B cell (primary cell): Measurements from ENCODE around the gene MPPED2. TPM values are rescaled to one million over a fixed set of nuclear protein-coding genes. Genes with fewer than 3 reads are reported as not detected.

ENCODE experiments used
- ATAC-seq: fragments of 200-7000 bp; cut with Tn5 transposase; one replicate; pipeline ENCODE4 v1.10.0; 2021; ENCODE audit warnings: low read depth, mild to moderate bottlenecking, moderate number of reproducible peaks, moderate library complexity
- CTCF ChIA-PET: fragments of 350-600 bp; sonication (Branson Sonifier 250); formaldehyde crosslinking; loops from one replicate; lab custom pipeline; 2021; ENCODE audit warnings: antibody characterized with exemption, inconsistent platforms; lab: Charles Lee
- POLR2A ChIA-PET: fragments of 350-600 bp; sonication (Branson Sonifier 250); formaldehyde crosslinking; loops from one replicate; lab custom pipeline; 2021; ENCODE audit warnings: antibody characterized with exemption; lab: Charles Lee
- DNase-seq: peaks from one replicate; pipeline ENCODE4 v3.0.0; 2013
- H2AFZ ChIP-seq: 2 replicates; pipeline ENCODE4 v1.6.1; 2012; ENCODE audit warnings: mild to moderate bottlenecking, low read depth, low read length; ENCODE audit not compliant: insufficient read depth, poor library complexity, severe bottlenecking
- H3K27ac ChIP-seq, 2 donors: 1 replicate in 1 of 2; 2 replicates in 1 of 2; pipeline ENCODE4 v1.5.1; 2012 to 2013; ENCODE audit warnings: low read length in 2 of 2, mild to moderate bottlenecking in 2 of 2, moderate library complexity in 1 of 2
- H3K27me3 ChIP-seq, 4 experiments: fragments of 200-600 bp in 1 of 4; sonication (generic) in 1 of 4; replicated peaks in 1 of 4; 1 replicate in 2 of 4; 2 replicates in 2 of 4; pipeline versions ENCODE4 v1.6.1 to v1.7.0; 2013 to 2016; ENCODE audit warnings: low read length in 3 of 4, mild to moderate bottlenecking in 2 of 4, mixed read lengths in 1 of 4, moderate library complexity in 1 of 4; ENCODE audit not compliant: insufficient read depth in 4 of 4, control insufficient read depth in 3 of 4; ENCODE audit errors: control extremely low read depth in 1 of 4
- H3K36me3 ChIP-seq, 2 experiments: replicated peaks in 1 of 2; 1 replicate in 1 of 2; 2 replicates in 1 of 2; pipeline versions ENCODE4 v1.6.1 to v1.7.1; 2013; ENCODE audit warnings: low read length in 1 of 2; ENCODE audit not compliant: insufficient read depth in 2 of 2, control insufficient read depth in 1 of 2; ENCODE audit errors: control extremely low read depth in 1 of 2, extremely low read depth in 1 of 2
- H3K4me1 ChIP-seq, 2 donors: fragments of 200-600 bp in 1 of 2; sonication (generic) in 1 of 2; 1 replicate in 1 of 2; 2 replicates in 1 of 2; pipeline versions ENCODE4 v1.5.1 to v1.6.1; 2013 to 2017; ENCODE audit warnings: low read length in 2 of 2; ENCODE audit not compliant: control insufficient read depth in 2 of 2, insufficient read depth in 2 of 2
- H3K4me2 ChIP-seq: replicated peaks from 2 replicates; pipeline ENCODE3; 2012; ENCODE audit warnings: mild to moderate bottlenecking, low read depth, low read length; ENCODE audit not compliant: poor library complexity, severe bottlenecking
- H3K4me3 ChIP-seq, 5 experiments: fragments of 200-600 bp in 1 of 5; sonication (generic) in 1 of 5; 1 replicate in 3 of 5; 2 replicates in 2 of 5; pipeline versions ENCODE4 v1.5.1 to v1.7.0; 2011 to 2016; ENCODE audit warnings: low read length in 4 of 5, mild to moderate bottlenecking in 4 of 5, low read depth in 2 of 5, control low read depth in 1 of 5, moderate library complexity in 1 of 5; ENCODE audit not compliant: insufficient read depth in 1 of 5; ENCODE audit errors: control extremely low read depth in 1 of 5, extremely low read depth in 1 of 5
- H3K79me2 ChIP-seq: fragments of 200-600 bp; sonication (generic); one replicate; pipeline ENCODE4 v1.6.0; 2016; ENCODE audit warnings: low read length; ENCODE audit not compliant: control insufficient read depth, insufficient read depth
- H3K9ac ChIP-seq: fragments of 200-600 bp; sonication (generic); 2 replicates; pipeline ENCODE4 v1.6.1; 2017; ENCODE audit warnings: mild to moderate bottlenecking, low read length, moderate library complexity
- H3K9me3 ChIP-seq, 3 donors: one replicate each; pipeline versions ENCODE4 v1.6.1 to v1.7.1; 2013; ENCODE audit warnings: low read length in 2 of 3; ENCODE audit not compliant: control insufficient read depth in 2 of 3, insufficient read depth in 1 of 3; ENCODE audit errors: control extremely low read depth in 1 of 3
- H4K20me1 ChIP-seq: 2 replicates; pipeline ENCODE4 v1.6.0; 2012; ENCODE audit warnings: mild to moderate bottlenecking, low read length; ENCODE audit not compliant: insufficient read depth, control insufficient read depth, poor library complexity, severe bottlenecking
- H3K27ac Mint-ChIP-seq: one replicate; pipeline ENCODE4 v1.8.0; 2021; ENCODE audit warnings: mixed read lengths
- H3K27me3 Mint-ChIP-seq: one replicate; pipeline ENCODE4 v1.8.0; 2021; ENCODE audit warnings: mixed read lengths
- H3K4me1 Mint-ChIP-seq: one replicate; pipeline ENCODE4 v1.8.0; 2021; ENCODE audit warnings: mixed read lengths
- H3K4me3 Mint-ChIP-seq: one replicate; pipeline ENCODE4 v1.8.0; 2021; ENCODE audit warnings: mixed read lengths
- H3K9me3 Mint-ChIP-seq: one replicate; pipeline ENCODE4 v1.8.0; 2022; ENCODE audit warnings: mixed read lengths; ENCODE audit not compliant: insufficient read depth
- CTCF ChIP-seq: fragments of 200-600 bp; IDR thresholded peaks from one replicate; pipeline ENCODE4 v1.8.0; 2022; ENCODE audit warnings: antibody characterized with exemption, mild to moderate bottlenecking
- EZH2 ChIP-seq: IDR thresholded peaks from 2 replicates; pipeline ENCODE4 v1.6.1; 2012; ENCODE audit warnings: borderline replicate concordance, low read depth, mild to moderate bottlenecking, moderate library complexity, low read length; ENCODE audit not compliant: insufficient read depth, poor library complexity, severe bottlenecking
- WGBS: methylation state at CpG from one replicate; pipeline ENCODE4 v1.1.5; 2013; ENCODE audit warnings: missing lambda C conversion rate; ENCODE audit not compliant: insufficient coverage; 5-methylcytosine and 5-hydroxymethylcytosine counted together
- intact Hi-C: fragments of 100-400 bp; cut with micrococcal nuclease; formaldehyde crosslinking; loops from one replicate; pipeline ENCODE4 v1.10.0; 2022
- polyA plus RNA-seq: library from polyadenylated mRNA; depleted of rRNA; stranded (reverse); fragments of >200 nt; gene quantifications from 2 replicates; pipeline ENCODE4 v1.2.3, GENCODE V29; 2012
- total RNA-seq, 2 donors: library from RNA; stranded (reverse); fragments of 120-200 nt in 1 of 2; gene quantifications; 1 replicate in 1 of 2; 2 replicates in 1 of 2; pipeline versions ENCODE4 v1.2.3 to v1.2.4, GENCODE V29; 2013 to 2022

MPPED2 gene
- total and polyA plus RNA-seq, 2 donors (not counting 1 experiment from before 2014, with no cell fraction given), result 0.70 to 1.1 TPM

GRCh38 chr11:30423886-30424285, 162.3 kb downstream of the MPPED2 start:
- DNase-seq, result no peak
- Histone ChIP-seq H3K4me3 (no peak overlapping the region), H2AFZ (no peak overlapping the region), H3K79me2 (no peaks in the 10 kb centered on the region), H3K27ac (no peak overlapping the region), H3K27me3 (no peaks in the 10 kb centered on the region), H3K4me1 (no peaks in the 10 kb centered on the region), H4K20me1 (no peaks in the 10 kb centered on the region), H3K4me2 (no peak overlapping the region), H3K36me3 (no peaks in the 10 kb centered on the region), H3K9me3 (no peaks in the 10 kb centered on the region), H3K9ac (no peak overlapping the region)
- ChIA-PET CTCF (no interaction called here), POLR2A (no interaction called here)
- Mint-ChIP-seq H3K27ac (no peak overlapping the region), H3K9me3 (no peaks in the 10 kb centered on the region), H3K4me3 (no peak overlapping the region), H3K4me1 (no peaks in the 10 kb centered on the region), H3K27me3 (peaks cover 5% of the 10 kb centered on the region)
- no peak for ATAC-seq
- WGBS, result 97% methylated on average over 4 of the region's 6 CpGs
- intact Hi-C loops, result no loop called here
- TF ChIP-seq CTCF (no peak), EZH2 (no peak)

DNA sequence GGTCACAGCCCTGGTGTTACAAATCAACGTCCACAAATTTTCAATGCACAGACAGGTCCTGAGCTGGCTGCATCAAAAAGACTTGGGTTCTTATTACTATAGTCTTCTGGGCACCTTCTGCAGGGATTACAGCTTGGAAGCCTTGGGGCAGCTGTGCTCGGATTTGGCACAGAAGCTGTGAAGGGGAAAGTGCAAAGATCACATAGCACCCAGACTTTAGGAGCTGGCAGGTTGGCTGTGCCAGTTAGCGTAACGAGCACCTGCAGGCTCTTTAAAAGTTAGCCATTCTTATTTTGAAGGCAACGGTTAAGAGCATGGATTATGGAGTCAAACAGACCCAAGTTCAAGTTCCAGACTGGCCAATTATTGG, 162.9 kb downstream of the MPPED2 start:
- Histone ChIP-seq H3K27me3 (no peaks in the 10 kb centered on the region), H3K79me2 (no peaks in the 10 kb centered on the region), H3K4me1 (no peaks in the 10 kb centered on the region), H3K27ac (no peak overlapping the region), H3K4me2 (no peak overlapping the region), H2AFZ (no peak overlapping the region), H3K9me3 (no peaks in the 10 kb centered on the region), H4K20me1 (no peaks in the 10 kb centered on the region), H3K4me3 (no peak overlapping the region), H3K36me3 (no peaks in the 10 kb centered on the region), H3K9ac (no peak overlapping the region)
- ATAC-seq, result no peak
- ChIA-PET POLR2A (no interaction called here), CTCF (no interaction called here)
- Mint-ChIP-seq H3K9me3 (no peaks in the 10 kb centered on the region), H3K4me1 (no peaks in the 10 kb centered on the region), H3K27ac (no peak overlapping the region), H3K27me3 (peaks cover 5% of the 10 kb centered on the region), H3K4me3 (no peak overlapping the region)
- 97% methylated on average over 4 of the region's 5 CpGs for WGBS
- no peak for DNase-seq
- TF ChIP-seq EZH2 (no peak), CTCF (no peak)
- intact Hi-C loops, result no loop called here
